ENCODE measurements around the gene CXCL14. TPM values are rescaled to one million over a fixed set of nuclear protein-coding genes. Genes with fewer than 3 reads are reported as not detected.

Gene CXCL14
- polyA plus RNA-seq, 1 of the 3 experiments (the other 2 are of a cell fraction), result 0.05 TPM

DNA sequence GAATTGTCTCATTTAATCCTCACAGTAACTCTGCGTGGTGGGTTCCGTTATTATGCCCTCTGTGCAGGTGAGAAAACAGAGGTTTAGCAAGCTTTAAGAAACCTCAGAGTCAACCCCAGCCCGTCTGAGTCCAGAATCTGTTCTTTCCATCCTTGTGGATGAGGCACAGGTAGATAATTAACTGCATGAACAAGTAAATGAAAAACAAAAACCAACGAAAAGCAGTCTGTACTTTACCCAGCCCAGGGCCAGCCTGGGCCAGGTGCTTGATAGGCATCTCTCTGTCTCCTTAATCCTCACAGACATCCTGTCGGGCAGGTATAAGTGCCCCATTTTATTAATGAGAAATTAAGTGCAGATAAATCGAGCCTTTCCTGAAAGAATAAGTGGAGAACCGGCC lies 25.3 kb upstream of the CXCL14 start:
- H3K79me2 ChIP-seq (ENCODE audit: insufficient read depth), result no peaks in the 10 kb centered on the region
- no peaks in the 10 kb centered on the region for H4K20me1 ChIP-seq (ENCODE audit: insufficient read depth)
- H3K9me2 ChIP-seq, result no peaks in the 10 kb centered on the region
- ChIA-PET CTCF (interaction anchor here (0.7 to 1.6 kb wide), 3 partner anchors 52 to 146 kb away, joined by 3 to 4 read pairs (median 4); no protein-coding TSS in a partner anchor), POLR2A (no interaction called here)
- H3K4me3 ChIP-seq (ENCODE audit: low read depth in 2 of 2, low read length in 1 of 2), result no peak overlapping the region
- no peaks in the 10 kb centered on the region for H3K9me3 ChIP-seq
- H3K27me3 ChIP-seq (ENCODE audit: insufficient read depth), result no peaks in the 10 kb centered on the region; the same call in 1 of the 2 replicates
- no peaks in the 10 kb centered on the region; a peak in 1 of 4 replicates for H3K4me1 ChIP-seq (ENCODE audit: control insufficient read depth in 1 of 2, insufficient read depth in 2 of 2, low read depth in 1 of 2, low read length in 1 of 2)
- H2AFZ ChIP-seq (ENCODE audit: low read depth), result no peak overlapping the region
- no peak overlapping the region for H3K4me2 ChIP-seq
- TF ChIP-seq IRF3 (IDR thresholded peaks at IDR 0.05; ENCODE audit: low read depth, low read length) (no peak), MEF2A (IDR thresholded peaks at IDR 0.05; ENCODE audit: borderline replicate concordance, low read depth) (no peak), PBX3 (IDR thresholded peaks at IDR 0.05) (no peak), EZH2phosphoT487 (IDR thresholded peaks at IDR 0.05; ENCODE audit: borderline replicate concordance, low read depth) (no peak), JUND (IDR thresholded peaks at IDR 0.05) (no peak), SIN3A (IDR thresholded peaks at IDR 0.05; ENCODE audit: borderline replicate concordance, low read depth, low read length) (no peak), NRF1 (IDR thresholded peaks at IDR 0.05; ENCODE audit: low read depth, low read length) (no peak), RFX5 (IDR thresholded peaks at IDR 0.05; ENCODE audit: low read length) (no peak), RCOR1 (IDR thresholded peaks at IDR 0.05; ENCODE audit: low read length) (no peak), USF1 (IDR thresholded peaks at IDR 0.05; ENCODE audit: borderline replicate concordance, low read depth) (no peak), EP300 (IDR thresholded peaks at IDR 0.05; ENCODE audit: borderline replicate concordance in 1 of 2, low read depth in 1 of 2, low read length in 1 of 2) (no peak), REST (IDR thresholded peaks at IDR 0.05; ENCODE audit: low read depth, low read length) (no peak), USF2 (IDR thresholded peaks at IDR 0.05; ENCODE audit: borderline replicate concordance, low read depth, low read length) (no peak), GABPA (IDR thresholded peaks at IDR 0.05; ENCODE audit: low read depth) (no peak), POLR2AphosphoS5 (IDR thresholded peaks at IDR 0.05; ENCODE audit: low read depth, low read length) (no peak), FOXJ3 (CRISPR knock-in tag; IDR thresholded peaks at IDR 0.05) (no peak), SMC3 (IDR thresholded peaks at IDR 0.05; ENCODE audit: low read depth, low read length) (no peak), MXI1 (IDR thresholded peaks at IDR 0.05; ENCODE audit: low read depth, low read length) (no peak)
- TF ChIP-seq, protein P1, sequence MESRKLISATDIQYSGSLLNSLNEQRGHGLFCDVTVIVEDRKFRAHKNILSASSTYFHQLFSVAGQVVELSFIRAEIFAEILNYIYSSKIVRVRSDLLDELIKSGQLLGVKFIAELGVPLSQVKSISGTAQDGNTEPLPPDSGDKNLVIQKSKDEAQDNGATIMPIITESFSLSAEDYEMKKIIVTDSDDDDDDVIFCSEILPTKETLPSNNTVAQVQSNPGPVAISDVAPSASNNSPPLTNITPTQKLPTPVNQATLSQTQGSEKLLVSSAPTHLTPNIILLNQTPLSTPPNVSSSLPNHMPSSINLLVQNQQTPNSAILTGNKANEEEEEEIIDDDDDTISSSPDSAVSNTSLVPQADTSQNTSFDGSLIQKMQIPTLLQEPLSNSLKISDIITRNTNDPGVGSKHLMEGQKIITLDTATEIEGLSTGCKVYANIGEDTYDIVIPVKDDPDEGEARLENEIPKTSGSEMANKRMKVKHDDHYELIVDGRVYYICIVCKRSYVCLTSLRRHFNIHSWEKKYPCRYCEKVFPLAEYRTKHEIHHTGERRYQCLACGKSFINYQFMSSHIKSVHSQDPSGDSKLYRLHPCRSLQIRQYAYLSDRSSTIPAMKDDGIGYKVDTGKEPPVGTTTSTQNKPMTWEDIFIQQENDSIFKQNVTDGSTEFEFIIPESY (IDR thresholded peaks at IDR 0.05; ENCODE audit: borderline replicate concordance, low read depth), result no peak
- 28% methylated on average over 7 of the region's 7 CpGs for WGBS (ENCODE audit: low lambda C conversion rate)
- no peak overlapping the region for H3K9ac ChIP-seq
- no peaks in the 10 kb centered on the region for H3K36me3 ChIP-seq (replicated peaks in 1 of 2; ENCODE audit: control insufficient read depth in 1 of 2, insufficient read depth in 2 of 2, low read length in 1 of 2)
- H3K27ac ChIP-seq (ENCODE audit: low read depth in 2 of 2, low read length in 1 of 2), result no peak overlapping the region
- no peaks in the 10 kb centered on the region for H3F3A ChIP-seq (replicated peaks; ENCODE audit: insufficient read depth)
- DNase-seq, result no peak
